AG04450 (cell line): Measurements from ENCODE around the gene GFM2. TPM values are rescaled to one million over a fixed set of nuclear protein-coding genes. Genes with fewer than 3 reads are reported as not detected.
"Not testable (repeated sequence)": the region's sequence is repeated elsewhere in the genome, so short reads cannot be mapped to it uniquely, and the experiment has no call there.

Experiments used
- CTCF ChIA-PET: fragments of 300-600, 350-600 bp; formaldehyde crosslinking; extraction: SDS; loops from one replicate; lab custom pipeline; 2022; ENCODE audit warnings: antibody characterized with exemption, inconsistent platforms; lab: Charles Lee
- POLR2A ChIA-PET: fragments of 350-600 bp; formaldehyde crosslinking; extraction: SDS; loops from one replicate; lab custom pipeline; 2021; ENCODE audit warnings: antibody characterized with exemption, inconsistent platforms; lab: Yijun Ruan, JAX
- DNase-seq: peaks from one replicate; pipeline ENCODE4 v3.0.0-alpha.2; 2011; ENCODE audit warnings: low read depth, low spot score
- H3K27ac ChIP-seq: one replicate; pipeline ENCODE4 v1.5.1; 2012; ENCODE audit warnings: low read depth, low read length, control low read depth
- H3K27me3 ChIP-seq: one replicate; pipeline ENCODE4 v1.6.0; 2012; ENCODE audit warnings: low read length; ENCODE audit not compliant: control insufficient read depth, insufficient read depth
- H3K4me3 ChIP-seq: 2 replicates; pipeline ENCODE4 v1.5.1; 2011; ENCODE audit warnings: mild to moderate bottlenecking, low read depth, low read length, control low read depth
- H3K9me3 ChIP-seq: 2 replicates; pipeline ENCODE4 v1.5.1; 2012; ENCODE audit warnings: low read length; ENCODE audit not compliant: control insufficient read depth, insufficient read depth
- polyA plus RNA-seq: library from polyadenylated mRNA; depleted of rRNA; stranded (reverse); fragments of >200 nt; gene quantifications from 2 replicates; pipeline ENCODE4 v1.2.3, GENCODE V29; 2011
- TF ChIP-seq, protein P1 (sequence below): IDR thresholded peaks from 2 replicates; pipeline ENCODE4 v1.5.1; 2011; ENCODE audit warnings: low read depth, low read length, control low read depth, inconsistent platforms

The GFM2 gene
- polyA plus RNA-seq, 1 experiment, result 52.5 TPM

DNA sequence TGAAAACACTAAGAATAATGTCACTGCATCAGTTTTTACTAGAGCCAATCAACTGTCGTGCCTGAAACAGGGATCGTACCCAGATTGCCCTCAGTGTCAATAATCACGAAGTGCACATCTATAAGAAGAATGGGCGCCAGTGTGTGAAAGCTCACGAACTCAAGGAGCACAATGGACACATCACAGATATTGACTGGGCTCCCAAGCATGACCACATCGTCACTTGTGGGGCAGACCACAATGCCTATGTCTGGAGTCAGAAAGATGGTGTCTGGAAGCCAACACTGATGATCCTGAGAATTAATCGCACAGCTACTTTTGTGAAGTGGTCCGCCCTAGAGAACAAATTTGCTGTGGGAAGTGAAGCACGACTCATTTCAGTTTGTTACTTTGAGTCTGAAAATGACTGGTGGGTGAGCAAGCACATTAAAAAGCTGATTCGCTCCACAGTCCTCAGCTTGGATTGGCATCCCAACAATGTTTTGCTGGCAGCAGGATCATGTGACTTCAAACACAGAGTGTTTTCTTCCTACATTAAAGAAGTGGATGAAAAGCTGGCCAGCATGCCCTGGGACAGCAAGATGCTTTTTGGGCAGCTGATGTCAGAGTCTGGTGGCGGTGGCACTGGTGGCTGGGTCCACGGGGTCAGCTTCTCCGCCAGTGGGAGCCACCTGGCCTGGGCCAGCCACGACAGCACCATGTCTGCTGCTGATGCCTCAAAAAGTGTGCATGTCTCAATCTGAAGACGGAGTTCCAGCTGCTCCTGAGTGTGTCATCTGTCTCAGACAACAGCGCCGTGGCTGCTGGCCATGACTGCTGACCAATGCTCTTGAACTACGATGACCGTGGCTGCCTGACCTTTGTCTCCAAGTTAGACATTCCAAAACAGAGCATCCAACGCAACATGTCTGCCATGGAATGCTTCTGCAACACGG lies 32.3 kb upstream of the GFM2 start:
- POLR2A ChIA-PET, result interaction anchor here (0.6 kb wide), 1 partner anchor 239 kb away, joined by 4 read pairs; no protein-coding TSS in a partner anchor
- Histone ChIP-seq H3K27ac (no peak overlapping the region), H3K9me3 (no peaks in the 10 kb centered on the region; the same call in 1 of the 2 replicates), H3K4me3 (no peak overlapping the region), H3K27me3 (no peaks in the 10 kb centered on the region)
- no peak for DNase-seq
- TF ChIP-seq, protein P1, sequence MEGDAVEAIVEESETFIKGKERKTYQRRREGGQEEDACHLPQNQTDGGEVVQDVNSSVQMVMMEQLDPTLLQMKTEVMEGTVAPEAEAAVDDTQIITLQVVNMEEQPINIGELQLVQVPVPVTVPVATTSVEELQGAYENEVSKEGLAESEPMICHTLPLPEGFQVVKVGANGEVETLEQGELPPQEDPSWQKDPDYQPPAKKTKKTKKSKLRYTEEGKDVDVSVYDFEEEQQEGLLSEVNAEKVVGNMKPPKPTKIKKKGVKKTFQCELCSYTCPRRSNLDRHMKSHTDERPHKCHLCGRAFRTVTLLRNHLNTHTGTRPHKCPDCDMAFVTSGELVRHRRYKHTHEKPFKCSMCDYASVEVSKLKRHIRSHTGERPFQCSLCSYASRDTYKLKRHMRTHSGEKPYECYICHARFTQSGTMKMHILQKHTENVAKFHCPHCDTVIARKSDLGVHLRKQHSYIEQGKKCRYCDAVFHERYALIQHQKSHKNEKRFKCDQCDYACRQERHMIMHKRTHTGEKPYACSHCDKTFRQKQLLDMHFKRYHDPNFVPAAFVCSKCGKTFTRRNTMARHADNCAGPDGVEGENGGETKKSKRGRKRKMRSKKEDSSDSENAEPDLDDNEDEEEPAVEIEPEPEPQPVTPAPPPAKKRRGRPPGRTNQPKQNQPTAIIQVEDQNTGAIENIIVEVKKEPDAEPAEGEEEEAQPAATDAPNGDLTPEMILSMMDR, result no peak
- CTCF ChIA-PET, result interaction anchor here (0.6 kb wide), 1 partner anchor 90 kb away, joined by 4 read pairs; no protein-coding TSS in a partner anchor

DNA sequence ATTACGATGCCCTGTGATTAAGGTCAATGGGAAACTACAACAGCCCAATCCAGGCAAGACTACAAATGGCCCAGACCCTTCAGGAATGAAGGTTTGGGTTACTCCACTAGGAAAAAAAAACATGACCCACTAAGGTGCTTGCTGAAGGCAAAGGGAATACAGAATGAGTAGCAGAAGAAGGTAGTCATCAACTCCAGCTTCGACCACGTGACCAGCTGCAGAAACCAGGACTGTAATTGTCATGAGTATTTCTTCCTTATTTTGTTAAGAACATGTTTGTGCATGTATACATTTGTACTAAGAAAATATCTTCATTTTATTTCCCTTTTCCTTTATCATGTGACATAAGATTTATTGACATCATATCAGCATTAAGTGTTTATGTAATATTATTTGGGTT lies 24.8 kb upstream of the GFM2 start:
- H3K4me3 ChIP-seq, CTCF ChIA-PET, H3K9me3 ChIP-seq, DNase-seq, H3K27me3 ChIP-seq, POLR2A ChIA-PET, H3K27ac ChIP-seq: not testable (repeated sequence)

DNA sequence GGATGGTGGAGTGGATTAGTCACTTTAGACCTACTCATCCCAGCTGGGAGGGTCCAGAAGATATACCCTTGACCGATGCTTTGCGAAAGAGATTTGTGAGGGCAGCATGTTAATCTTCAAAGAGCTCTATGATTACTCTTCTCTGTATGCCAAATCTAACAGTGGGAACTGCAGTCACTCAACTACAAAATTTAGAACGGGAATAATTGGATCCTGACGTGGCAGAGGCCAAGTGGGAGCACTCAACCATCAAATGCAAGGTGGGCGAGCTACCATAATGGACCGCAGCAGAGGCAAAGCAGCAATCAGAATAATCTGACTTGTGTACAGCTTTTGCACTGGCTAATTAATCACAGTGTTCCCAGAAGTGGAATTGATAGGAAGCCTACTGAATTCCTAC lies 20.5 kb upstream of the GFM2 start:
- Histone ChIP-seq H3K27ac (no peak overlapping the region), H3K27me3 (no peaks in the 10 kb centered on the region), H3K9me3 (no peaks in the 10 kb centered on the region), H3K4me3 (no peak overlapping the region)
- no peak for DNase-seq
- POLR2A ChIA-PET, result no interaction called here
- CTCF ChIA-PET, result no interaction called here
- TF ChIP-seq, protein P1, result no peak

DNA sequence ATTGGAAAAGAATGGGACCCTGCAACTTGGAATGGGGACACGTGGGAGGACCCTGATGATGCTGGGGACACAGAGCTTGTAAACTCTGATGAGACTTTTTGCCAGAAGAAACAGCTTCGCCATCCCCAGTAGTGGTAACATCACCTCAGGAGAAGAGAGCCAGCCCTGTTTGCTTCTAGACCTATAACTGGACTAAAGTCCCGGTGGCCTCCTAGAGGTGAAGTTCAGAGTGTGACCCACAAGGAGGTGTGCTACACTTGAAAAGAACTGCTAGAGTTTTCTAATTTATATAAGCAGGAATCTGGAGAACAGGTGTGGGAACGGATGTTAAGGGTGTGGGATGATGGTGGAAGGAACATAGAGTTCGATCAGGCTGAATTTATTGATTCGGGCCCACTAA lies 19.9 kb upstream of the GFM2 start:
- Histone ChIP-seq H3K9me3 (no peaks in the 10 kb centered on the region), H3K27ac (no peak overlapping the region), H3K27me3 (no peaks in the 10 kb centered on the region), H3K4me3 (no peak overlapping the region)
- DNase-seq, result no peak
- ChIA-PET POLR2A (no interaction called here), CTCF (no interaction called here)
- TF ChIP-seq, protein P1, result no peak

DNA sequence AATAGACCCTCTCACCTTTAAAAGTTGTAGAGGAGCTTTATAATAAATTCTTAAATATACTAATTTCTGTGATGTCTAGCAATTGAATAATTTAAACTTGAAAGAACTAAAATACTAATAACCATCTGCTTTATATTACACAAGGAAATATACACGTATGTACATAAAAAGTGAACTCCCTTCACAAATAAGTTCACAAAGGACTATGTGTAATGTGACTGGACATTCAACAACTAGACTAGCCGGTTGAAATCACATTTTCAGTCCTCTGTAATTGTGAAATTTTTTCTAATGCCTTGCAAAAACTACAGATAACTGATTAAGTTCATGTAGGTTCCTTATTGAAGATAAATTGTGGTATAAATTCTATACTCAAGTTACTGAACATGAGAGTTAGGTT lies 11.7 kb upstream of the GFM2 start:
- Histone ChIP-seq H3K4me3 (no peak overlapping the region), H3K27ac (no peak overlapping the region), H3K27me3 (no peaks in the 10 kb centered on the region), H3K9me3 (no peaks in the 10 kb centered on the region)
- DNase-seq, result no peak
- ChIA-PET POLR2A (interaction anchor here (0.6 kb wide), 1 partner anchor 118 kb away, joined by 5 read pairs; no protein-coding TSS in a partner anchor), CTCF (interaction anchor here (0.8 kb wide), 1 partner anchor 12 kb away, joined by 3 read pairs; no protein-coding TSS in a partner anchor)
- TF ChIP-seq, protein P1, result no peak
